Frontal cortex (tissue), 4 donors: ENCODE data around the gene AMPD2. TPM values are rescaled to one million over a fixed set of nuclear protein-coding genes. Genes with fewer than 3 reads are reported as not detected.
"Not testable (repeated sequence)": the region's sequence is repeated elsewhere in the genome, so short reads cannot be mapped to it uniquely, and the experiment has no call there.

ENCODE experiments used
- DNase-seq, 2 donors: peaks; one replicate each; pipeline ENCODE4 v3.0.0; 2012; ENCODE audit warnings: low spot score in 2 of 2
- FAIRE-seq: peaks from 2 replicates; lab custom pipeline; 2012; peaks lifted over from hg19 to GRCh38; lab: Jason Lieb, UNC
- small RNA-seq: library from RNA; depleted of rRNA; stranded (forward); fragments of <200 nt; gene quantifications from one replicate; pipeline ENCODE3, GENCODE V24; 2014
- total RNA-seq: library from RNA; depleted of rRNA; stranded (reverse); fragments of >200 nt; gene quantifications from one replicate; pipeline ENCODE4 v1.2.3, GENCODE V29; 2014
- donor health status: control.
- donor health status: control.
- donor health status: control.

Gene AMPD2
- total RNA-seq, 1 donor from 2014 or later, result 51.0 TPM

DNA sequence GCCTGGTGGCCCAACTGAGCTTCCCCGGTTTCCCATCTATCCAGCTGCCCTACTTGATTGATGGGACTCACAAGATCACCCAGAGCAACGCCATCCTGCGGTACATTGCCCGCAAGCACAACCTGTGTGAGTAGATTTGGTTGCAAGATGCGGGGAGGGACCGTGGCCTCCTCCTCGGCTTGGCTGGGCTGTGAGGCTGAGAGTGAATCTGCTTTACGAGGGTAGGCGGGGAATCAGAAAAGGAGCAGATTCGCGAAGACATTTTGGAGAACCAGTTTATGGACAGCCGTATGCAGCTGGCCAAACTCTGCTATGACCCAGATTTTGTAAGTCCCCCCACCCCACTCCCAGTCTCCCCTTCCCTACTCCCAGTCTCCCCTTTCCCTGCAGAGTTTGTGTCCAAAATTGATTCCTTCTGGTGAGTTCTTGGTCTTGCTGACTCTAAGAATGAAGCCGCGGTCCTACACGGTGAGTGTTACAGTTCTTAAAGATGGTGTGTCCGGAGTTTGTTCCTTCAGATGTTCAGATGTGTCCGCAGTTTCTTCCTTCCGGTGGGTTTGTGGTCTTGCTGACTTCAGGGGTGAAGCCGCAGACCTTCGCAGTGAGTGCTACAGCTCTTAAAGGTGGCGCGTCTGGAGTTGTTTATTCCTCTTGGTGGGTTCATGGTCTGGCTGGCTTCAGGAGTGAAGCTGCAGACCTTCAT, 49.8 kb downstream of the AMPD2 start:
- DNase-seq (no peak), FAIRE-seq (no peak)

DNA sequence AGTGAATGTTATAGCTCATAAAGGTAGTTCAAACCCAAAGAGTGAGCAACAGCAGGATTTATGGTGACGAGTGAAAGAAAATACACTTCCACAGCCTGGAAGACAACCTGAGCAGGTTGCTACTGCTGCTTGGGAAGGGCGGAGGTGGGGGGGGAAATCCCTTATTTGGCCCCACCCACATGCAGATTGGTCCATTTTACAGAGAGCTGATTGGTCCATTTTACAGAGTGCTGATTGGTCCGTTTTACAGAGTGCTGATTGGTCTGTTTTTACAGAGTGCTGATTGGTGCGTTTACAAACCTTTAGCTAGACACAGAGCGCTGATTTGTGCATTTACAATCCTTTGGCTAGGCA, 50.3 kb downstream of the AMPD2 start:
- FAIRE-seq, DNase-seq: not testable (repeated sequence)

DNA sequence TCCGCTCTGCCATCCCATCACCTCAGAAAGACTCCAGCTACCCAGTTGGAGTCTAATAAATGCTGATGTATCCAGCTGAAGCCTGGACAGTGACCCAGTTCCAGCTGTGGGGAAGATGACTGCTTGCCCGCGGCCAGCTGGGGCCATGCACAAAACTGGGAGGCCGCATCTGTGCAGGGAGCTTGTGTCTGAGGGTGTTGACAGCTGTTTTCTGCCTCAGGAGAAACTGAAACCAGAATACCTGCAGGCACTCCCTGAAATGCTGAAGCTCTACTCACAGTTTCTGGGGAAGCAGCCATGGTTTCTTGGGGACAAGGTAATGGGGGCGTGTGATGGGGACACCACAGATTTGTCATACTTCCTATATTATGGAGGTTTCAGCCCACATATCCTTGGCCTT, 51.4 kb downstream of the AMPD2 start:
- DNase-seq, result no peak

DNA sequence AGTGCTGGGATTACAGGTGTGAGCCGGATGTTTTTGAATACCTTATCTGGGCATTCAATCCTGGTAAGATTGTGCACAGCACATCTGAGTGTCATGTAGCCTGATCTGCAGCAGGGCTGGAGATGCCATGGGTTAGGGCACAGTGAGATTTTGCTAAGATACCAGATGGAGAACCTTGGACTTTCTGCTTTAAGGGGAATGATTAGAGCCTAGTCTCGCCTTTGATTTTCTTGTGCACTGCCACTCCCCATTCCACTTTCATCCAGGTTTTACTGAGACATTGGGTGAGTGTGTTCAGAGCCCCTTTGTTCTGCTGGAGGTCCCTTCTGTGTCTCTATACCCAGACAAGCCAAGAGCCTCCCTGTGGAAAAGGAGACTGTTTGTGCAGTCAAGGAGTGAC, 54.2 kb downstream of the AMPD2 start:
- not testable (repeated sequence) for FAIRE-seq, DNase-seq

More for the DNA sequence above, 51.4 kb downstream of the AMPD2 start:
- no peak for FAIRE-seq

DNA sequence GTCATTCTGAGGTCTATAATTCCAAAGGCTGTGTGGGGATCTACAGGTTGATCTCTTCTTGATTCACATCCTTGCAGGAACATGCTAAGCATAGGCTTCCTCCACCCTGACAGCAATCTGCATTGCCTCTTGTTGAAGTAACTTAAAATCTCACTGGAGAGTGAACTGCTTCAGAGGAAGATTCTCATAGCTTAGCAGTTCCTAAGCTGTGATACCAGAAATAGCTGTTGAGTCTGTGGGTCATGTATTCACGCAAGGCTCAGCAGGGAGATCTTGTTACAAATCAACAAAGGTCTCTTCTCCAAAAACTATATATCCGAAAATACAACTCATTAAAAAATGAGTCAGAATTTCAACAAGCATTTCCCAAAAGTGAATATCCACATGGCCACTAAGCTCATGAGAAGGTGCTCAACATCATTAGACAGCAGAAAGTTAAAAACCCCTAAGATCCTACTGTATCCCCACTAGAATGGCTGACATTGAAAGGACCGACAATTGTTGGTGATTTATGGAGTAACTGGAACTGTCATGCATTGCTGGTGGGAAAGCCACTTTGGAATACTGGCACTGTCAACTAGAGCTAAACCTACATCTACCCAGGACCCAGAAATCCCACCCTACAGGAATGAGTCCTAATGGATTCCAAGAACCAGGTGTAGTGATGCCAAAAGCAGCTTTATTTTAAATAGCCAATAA, 57.2 kb downstream of the AMPD2 start:
- not testable (repeated sequence) for FAIRE-seq, DNase-seq

DNA sequence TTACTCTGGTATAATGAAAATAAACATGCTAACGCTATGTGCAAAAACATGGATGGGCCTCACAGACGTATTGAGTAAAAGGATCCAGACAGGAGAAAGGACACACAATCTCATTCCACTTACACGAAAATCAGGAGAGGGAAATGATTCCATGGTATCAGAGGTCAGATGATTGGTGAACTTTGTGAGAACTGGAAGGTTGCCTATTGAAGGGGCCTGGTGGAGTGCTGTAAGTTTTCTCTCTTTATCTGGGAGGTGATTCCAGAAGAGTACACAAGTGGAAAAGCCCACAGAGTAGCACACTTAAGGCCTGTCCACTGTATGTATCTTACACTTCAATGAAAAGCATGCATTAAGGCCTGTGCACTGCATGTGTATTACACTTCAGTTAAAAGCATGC, 57.8 kb downstream of the AMPD2 start:
- FAIRE-seq, result no peak
- no peak for DNase-seq

DNA sequence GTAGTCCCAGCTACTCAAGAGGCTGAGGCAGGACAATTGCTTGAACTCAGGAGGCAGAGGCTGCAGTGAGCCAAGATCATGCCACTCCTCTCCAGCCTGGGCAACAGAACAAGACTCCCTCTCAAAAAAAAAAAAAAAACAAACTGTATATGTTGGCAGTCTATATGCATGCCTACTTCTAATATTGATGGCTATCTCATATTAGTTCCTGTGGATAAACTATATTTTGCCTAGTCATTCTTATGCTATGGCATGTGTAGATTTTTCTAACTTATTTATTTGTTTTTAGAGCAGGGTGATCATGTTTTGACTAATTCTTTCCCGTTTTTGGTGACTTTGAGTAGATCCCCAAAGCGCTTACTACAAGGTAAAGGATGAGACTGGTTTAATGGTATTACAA, 59.0 kb downstream of the AMPD2 start:
- DNase-seq, FAIRE-seq: not testable (repeated sequence)

Small RNAs within 50 kb of the gene (small RNA-seq; reads per million reads assigned to genes)
- not detected for gene RNU6V

Other genes with a start within 250 kb of the AMPD2 start
- 42.8 TPM for gene SORT1, start 221.9 kb upstream of the AMPD2 start, total RNA-seq
- 35.1 TPM for gene PSMA5, start 193.4 kb upstream of the AMPD2 start, total RNA-seq
- gene SYPL2, start 153.3 kb upstream of the AMPD2 start, total RNA-seq, result not detected
- 4.9 TPM for gene ATXN7L2, start 135.9 kb upstream of the AMPD2 start, total RNA-seq
- 4.9 TPM for gene CYB561D1, start 125.7 kb upstream of the AMPD2 start, total RNA-seq
- 8.2 TPM for gene AMIGO1, start 110.1 kb upstream of the AMPD2 start, total RNA-seq
- gene GPR61, start 80.0 kb upstream of the AMPD2 start, total RNA-seq, result 4.9 TPM
- 16.3 TPM for gene GNAI3, start 71.2 kb upstream of the AMPD2 start, total RNA-seq
- gene GNAT2, start 221 bp upstream of the AMPD2 start, total RNA-seq, result not detected
- 3.7 TPM for gene GSTM4, start 36.3 kb downstream of the AMPD2 start, total RNA-seq
- 18.8 TPM for gene GSTM2, start 48.2 kb downstream of the AMPD2 start, total RNA-seq
- 4.1 TPM for gene GSTM1, start 68.0 kb downstream of the AMPD2 start, total RNA-seq
- 3.7 TPM for gene GSTM5, start 92.4 kb downstream of the AMPD2 start, total RNA-seq
- 80.3 TPM for gene GSTM3, start 121.2 kb downstream of the AMPD2 start, total RNA-seq
- not detected for gene EPS8L3, start 144.1 kb downstream of the AMPD2 start, total RNA-seq